ENCODE measurements around the gene RNU7-1.

The RNU7-1 gene

DNA sequence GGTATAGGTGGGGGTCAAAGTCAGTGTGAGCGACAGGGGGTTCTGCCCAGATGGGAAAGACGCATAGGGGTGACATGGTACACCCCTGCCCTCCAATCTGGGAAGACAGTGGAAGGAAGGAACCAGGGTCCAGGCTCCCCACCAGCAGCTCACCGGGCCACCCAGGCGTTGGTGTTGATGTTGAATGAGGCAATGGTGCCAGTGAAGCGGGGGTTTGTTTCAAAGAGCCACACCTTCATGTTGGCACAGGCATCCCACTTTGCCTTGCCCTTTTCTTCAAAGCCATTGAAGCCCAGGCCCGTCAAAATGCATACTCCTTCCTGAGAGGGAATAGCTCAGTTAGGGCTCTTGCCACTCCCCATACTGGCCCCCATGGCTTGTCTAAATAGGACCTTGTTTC is 34.6 kb downstream of the RNU7-1 start:
- Histone ChIP-seq H3K27me3 (ENCODE audit: insufficient read depth, poor library complexity, severe bottlenecking) (no peaks in the 10 kb centered on the region), H3K4me3 (replicated peaks; ENCODE audit: insufficient read depth, low read length) (no peak overlapping the region), H3K27ac (replicated peaks) (no peak overlapping the region; the same call in 1 of the 2 replicates)
- DNase-seq (ENCODE audit: low read depth in 1 of 2, low spot score in 1 of 2), result no peak
- no peak for TF ChIP-seq GABPA (IDR thresholded peaks at IDR 0.05; ENCODE audit: low read depth)
- no peak for TF ChIP-seq SPI1 (IDR thresholded peaks at IDR 0.05; ENCODE audit: borderline replicate concordance, low read depth)
- TF ChIP-seq, protein P1, sequence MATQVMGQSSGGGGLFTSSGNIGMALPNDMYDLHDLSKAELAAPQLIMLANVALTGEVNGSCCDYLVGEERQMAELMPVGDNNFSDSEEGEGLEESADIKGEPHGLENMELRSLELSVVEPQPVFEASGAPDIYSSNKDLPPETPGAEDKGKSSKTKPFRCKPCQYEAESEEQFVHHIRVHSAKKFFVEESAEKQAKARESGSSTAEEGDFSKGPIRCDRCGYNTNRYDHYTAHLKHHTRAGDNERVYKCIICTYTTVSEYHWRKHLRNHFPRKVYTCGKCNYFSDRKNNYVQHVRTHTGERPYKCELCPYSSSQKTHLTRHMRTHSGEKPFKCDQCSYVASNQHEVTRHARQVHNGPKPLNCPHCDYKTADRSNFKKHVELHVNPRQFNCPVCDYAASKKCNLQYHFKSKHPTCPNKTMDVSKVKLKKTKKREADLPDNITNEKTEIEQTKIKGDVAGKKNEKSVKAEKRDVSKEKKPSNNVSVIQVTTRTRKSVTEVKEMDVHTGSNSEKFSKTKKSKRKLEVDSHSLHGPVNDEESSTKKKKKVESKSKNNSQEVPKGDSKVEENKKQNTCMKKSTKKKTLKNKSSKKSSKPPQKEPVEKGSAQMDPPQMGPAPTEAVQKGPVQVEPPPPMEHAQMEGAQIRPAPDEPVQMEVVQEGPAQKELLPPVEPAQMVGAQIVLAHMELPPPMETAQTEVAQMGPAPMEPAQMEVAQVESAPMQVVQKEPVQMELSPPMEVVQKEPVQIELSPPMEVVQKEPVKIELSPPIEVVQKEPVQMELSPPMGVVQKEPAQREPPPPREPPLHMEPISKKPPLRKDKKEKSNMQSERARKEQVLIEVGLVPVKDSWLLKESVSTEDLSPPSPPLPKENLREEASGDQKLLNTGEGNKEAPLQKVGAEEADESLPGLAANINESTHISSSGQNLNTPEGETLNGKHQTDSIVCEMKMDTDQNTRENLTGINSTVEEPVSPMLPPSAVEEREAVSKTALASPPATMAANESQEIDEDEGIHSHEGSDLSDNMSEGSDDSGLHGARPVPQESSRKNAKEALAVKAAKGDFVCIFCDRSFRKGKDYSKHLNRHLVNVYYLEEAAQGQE (IDR thresholded peaks at IDR 0.05; ENCODE audit: insufficient replicate concordance, low read depth), result no peak
- TF ChIP-seq CTCF (IDR thresholded peaks at IDR 0.05; ENCODE audit: insufficient read depth, low read length), result no peak
- TF ChIP-seq POLR2AphosphoS5 (IDR thresholded peaks at IDR 0.05; ENCODE audit: low read depth), result no peak

- no peak for DNase-seq (ENCODE audit: low read depth in 1 of 2, low spot score in 1 of 2)
- H3K27ac ChIP-seq (replicated peaks), result no peak overlapping the region; the same call in 1 of the 2 replicates
- TF ChIP-seq CTCF (IDR thresholded peaks at IDR 0.05; ENCODE audit: insufficient read depth, low read length), result no peak
- no peak for TF ChIP-seq GABPA (IDR thresholded peaks at IDR 0.05; ENCODE audit: low read depth)
- TF ChIP-seq SPI1 (IDR thresholded peaks at IDR 0.05; ENCODE audit: borderline replicate concordance, low read depth), result no peak
- no peak for TF ChIP-seq POLR2AphosphoS5 (IDR thresholded peaks at IDR 0.05; ENCODE audit: low read depth)
- TF ChIP-seq, protein P1 (IDR thresholded peaks at IDR 0.05; ENCODE audit: insufficient replicate concordance, low read depth), result no peak
- no peak overlapping the region for H3K4me3 ChIP-seq (replicated peaks; ENCODE audit: insufficient read depth, low read length)
- H3K27me3 ChIP-seq (ENCODE audit: insufficient read depth, poor library complexity, severe bottlenecking), result no peaks in the 10 kb centered on the region
Observed at GRCh38 chr12:6978611-6979011, 35.0 kb downstream of the RNU7-1 start.

GRCh38 chr12:6979021-6979420 is 35.4 kb downstream of the RNU7-1 start:
- H3K4me3 ChIP-seq (replicated peaks; ENCODE audit: insufficient read depth, low read length), result no peak overlapping the region
- no peak for TF ChIP-seq SPI1 (IDR thresholded peaks at IDR 0.05; ENCODE audit: borderline replicate concordance, low read depth)
- peak; percentile 25; the same call in 1 of the 2 replicates for TF ChIP-seq POLR2AphosphoS5 (IDR thresholded peaks at IDR 0.05; ENCODE audit: low read depth)
- H3K27ac ChIP-seq (replicated peaks), result no peak overlapping the region
- DNase-seq (ENCODE audit: low read depth in 1 of 2, low spot score in 1 of 2), result no peak
- no peaks in the 10 kb centered on the region for H3K27me3 ChIP-seq (ENCODE audit: insufficient read depth, poor library complexity, severe bottlenecking)

GRCh38 chr12:6979453-6979852 is 35.8 kb downstream of the RNU7-1 start:
- TF ChIP-seq, protein P1 (IDR thresholded peaks at IDR 0.05; ENCODE audit: insufficient replicate concordance, low read depth), result no peak
- TF ChIP-seq SPI1 (IDR thresholded peaks at IDR 0.05; ENCODE audit: borderline replicate concordance, low read depth) (no peak), POLR2AphosphoS5 (IDR thresholded peaks at IDR 0.05; ENCODE audit: low read depth) (no peak), CTCF (IDR thresholded peaks at IDR 0.05; ENCODE audit: insufficient read depth, low read length) (no peak), GABPA (IDR thresholded peaks at IDR 0.05; ENCODE audit: low read depth) (no peak)
- Histone ChIP-seq H3K4me3 (replicated peaks; ENCODE audit: insufficient read depth, low read length) (no peak overlapping the region), H3K27ac (replicated peaks) (no peak overlapping the region), H3K27me3 (ENCODE audit: insufficient read depth, poor library complexity, severe bottlenecking) (no peaks in the 10 kb centered on the region)
- no peak for DNase-seq (ENCODE audit: low read depth in 1 of 2, low spot score in 1 of 2)

All from HL-60 (cell line).